ENCODE data around the gene PTPRN2. TPM values are rescaled to one million over a fixed set of nuclear protein-coding genes. Genes with fewer than 3 reads are reported as not detected.

The PTPRN2 gene
- total and polyA plus RNA-seq, 2 of the 8 experiments (the other 6 are each of a cell fraction or from before 2014, with no cell fraction given), result 2.6 to 4.5 TPM

DNA sequence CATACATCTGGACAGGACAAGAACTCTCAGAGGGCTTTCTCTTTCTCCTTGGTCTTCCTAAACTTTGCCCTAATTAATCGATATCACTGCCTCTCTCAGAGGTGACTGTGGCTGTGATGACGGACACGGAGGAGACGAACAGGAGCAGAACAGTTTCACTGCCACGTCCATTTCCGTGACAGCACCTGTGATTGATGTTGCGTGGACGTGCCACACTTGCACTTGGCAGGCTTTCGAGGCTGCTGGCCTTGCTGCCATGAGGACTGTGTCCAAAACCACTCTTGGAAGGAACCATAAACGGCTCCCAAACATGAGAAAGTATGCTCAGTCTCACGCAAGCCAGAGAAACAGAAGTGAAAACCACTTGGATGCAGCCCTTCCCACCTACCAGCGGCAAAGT lies 942.7 kb downstream of the PTPRN2 start:
- Histone ChIP-seq H3K9ac (replicated peaks in 1 of 4; ENCODE audit: extremely low read depth in 1 of 4, low read depth in 3 of 4, low read length in 3 of 4) (no peak overlapping the region), H2AFZ (ENCODE audit: low read length) (no peak overlapping the region), H2BK15ac (ENCODE audit: low read length) (no peak overlapping the region), H4K5ac (ENCODE audit: insufficient read length, low read depth, low read length) (no peak overlapping the region), H2BK120ac (replicated peaks; ENCODE audit: low read depth, low read length) (no peak overlapping the region), H3K4ac (replicated peaks; ENCODE audit: insufficient read length, low read depth, low read length) (no peak overlapping the region), H3K36me3 (ENCODE audit: control insufficient read depth in 2 of 4, insufficient read depth in 4 of 4, low read length in 3 of 4) (no peaks in the 10 kb centered on the region; a peak in 1 of 8 replicates), H3K23ac (ENCODE audit: insufficient read length) (no peak overlapping the region), H3K4me3 (ENCODE audit: extremely low read depth in 1 of 4, insufficient read depth in 2 of 4, low read depth in 3 of 4, low read length in 4 of 4) (no peak overlapping the region), H3K9me3 (ENCODE audit: insufficient read depth in 2 of 2, low read depth in 1 of 2, low read length in 1 of 2) (peaks cover 9 to 15% of the 10 kb centered on the region in 2 experiments; a peak in 3 of 4 replicates), H2BK12ac (ENCODE audit: low read depth, low read length) (no peak overlapping the region), H3K18ac (ENCODE audit: extremely low read depth, low read length) (no peak overlapping the region), H2BK20ac (ENCODE audit: low read length) (no peak overlapping the region), H3K4me2 (ENCODE audit: insufficient read depth in 1 of 2, low read depth in 2 of 2, low read length in 2 of 2) (no peak overlapping the region), H3K27me3 (replicated peaks in 1 of 4; ENCODE audit: control insufficient read depth in 3 of 4, extremely low read depth in 1 of 4, insufficient read depth in 3 of 4, low read length in 3 of 4) (no peaks in the 10 kb centered on the region), H3K14ac (ENCODE audit: insufficient read length) (no peak overlapping the region), H3K27ac (ENCODE audit: low read depth, low read length) (no peak overlapping the region), H4K91ac (replicated peaks; ENCODE audit: insufficient read length, low read length) (no peak overlapping the region), H2BK5ac (ENCODE audit: low read depth, low read length) (no peak overlapping the region), H4K20me1 (replicated peaks in 1 of 2; ENCODE audit: control insufficient read depth in 1 of 2, insufficient read depth in 2 of 2, low read length in 2 of 2) (no peaks in the 10 kb centered on the region), H3K79me2 (ENCODE audit: control insufficient read depth in 1 of 2, insufficient read depth in 2 of 2, low read length in 2 of 2) (no peaks in the 10 kb centered on the region), H3K56ac (replicated peaks; ENCODE audit: insufficient read length, low read depth, low read length) (no peak overlapping the region), H2AK5ac (ENCODE audit: low read depth, low read length) (no peak overlapping the region), H3K4me1 (replicated peaks in 1 of 4; ENCODE audit: control insufficient read depth in 3 of 4, insufficient read depth in 4 of 4, low read length in 3 of 4) (no peaks in the 10 kb centered on the region), H3K23me2 (ENCODE audit: low read depth, low read length) (no peaks in the 10 kb centered on the region), H4K8ac (ENCODE audit: extremely low read depth, insufficient read depth, low read length) (no peak overlapping the region), H3K79me1 (ENCODE audit: low read depth, low read length) (no peaks in the 10 kb centered on the region)
- CTCF ChIA-PET (ENCODE audit: partially characterized antibody), result no interaction called here
- no peak for DNase-seq (ENCODE audit: low read depth in 1 of 2, low spot score in 2 of 2)
- TF ChIP-seq PHF8 (conservative IDR thresholded peaks at IDR 0.05; ENCODE audit: low read depth, low read length), result no peak
- TF ChIP-seq POU5F1 (IDR thresholded peaks at IDR 0.05; ENCODE audit: low read depth, low read length), result no peak
- no peak for TF ChIP-seq CTBP2 (IDR thresholded peaks at IDR 0.05; ENCODE audit: borderline replicate concordance, insufficient read depth, insufficient read length, low read length)
- TF ChIP-seq GABPA (IDR thresholded peaks at IDR 0.05; ENCODE audit: borderline replicate concordance, insufficient read depth, low read length), result no peak
- POLR2A ChIA-PET (ENCODE audit: partially characterized antibody), result no interaction called here
- no peak for FAIRE-seq
- 92% methylated on average over 12 of the region's 12 CpGs; no CpG with 5 or more reads in 1 of the 2 experiments for WGBS, 2 experiments (ENCODE audit: extremely low coverage in 1 of 2, insufficient coverage in 1 of 2, insufficient read length in 1 of 2, insufficient replicate concordance in 2 of 2, low coverage in 1 of 2, low lambda C conversion rate in 2 of 2, missing lambda C conversion rate in 1 of 2)

Data from H1 (cell line).